Activated CD4-positive, alpha-beta T cell treated with anti-CD3 and anti-CD28 coated beads, Interleukin-2, amount 50 U/mL, for 16 hours (primary cell): ENCODE data around the gene PCBP4.
"Not testable (repeated sequence)": the region's sequence is repeated elsewhere in the genome, so short reads cannot be mapped to it uniquely, and the experiment has no call there.

Source experiments
- DNase-seq: peaks from one replicate; pipeline ENCODE4 v3.0.0-alpha.2; 2020

The PCBP4 gene

GRCh38 chr3:51993657-51994056 is 26.4 kb upstream of the PCBP4 start:
- DNase-seq: not testable (repeated sequence)

- DNase-seq: no peak
These were observed 24.9 kb upstream of the PCBP4 start for GRCh38 chr3:51992017-51992682.

DNA sequence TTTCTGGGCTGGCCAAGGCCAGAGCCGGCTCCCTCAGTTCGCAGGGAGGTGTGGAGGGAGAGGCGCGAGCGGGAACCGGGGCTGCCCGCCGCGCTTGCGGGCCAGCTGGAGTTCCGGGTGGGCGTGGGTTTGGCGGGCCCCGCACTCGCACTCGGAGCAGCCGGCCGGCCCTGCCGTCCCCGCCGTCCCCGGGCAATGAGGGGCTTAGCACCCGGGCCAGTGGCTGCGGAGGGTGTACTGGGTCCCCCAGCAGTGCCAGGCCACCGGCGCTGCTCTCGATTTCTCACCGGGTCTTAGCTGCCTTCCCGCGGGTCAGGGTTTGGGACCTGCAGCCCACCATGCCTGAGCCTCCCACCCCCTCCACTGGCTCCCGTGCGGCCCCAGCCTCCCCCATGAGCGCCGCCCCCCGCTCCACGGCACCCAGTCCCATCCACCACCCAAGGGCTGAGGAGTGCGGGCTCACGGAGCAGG is 23.3 kb upstream of the PCBP4 start:
- not testable (repeated sequence) for DNase-seq

DNA sequence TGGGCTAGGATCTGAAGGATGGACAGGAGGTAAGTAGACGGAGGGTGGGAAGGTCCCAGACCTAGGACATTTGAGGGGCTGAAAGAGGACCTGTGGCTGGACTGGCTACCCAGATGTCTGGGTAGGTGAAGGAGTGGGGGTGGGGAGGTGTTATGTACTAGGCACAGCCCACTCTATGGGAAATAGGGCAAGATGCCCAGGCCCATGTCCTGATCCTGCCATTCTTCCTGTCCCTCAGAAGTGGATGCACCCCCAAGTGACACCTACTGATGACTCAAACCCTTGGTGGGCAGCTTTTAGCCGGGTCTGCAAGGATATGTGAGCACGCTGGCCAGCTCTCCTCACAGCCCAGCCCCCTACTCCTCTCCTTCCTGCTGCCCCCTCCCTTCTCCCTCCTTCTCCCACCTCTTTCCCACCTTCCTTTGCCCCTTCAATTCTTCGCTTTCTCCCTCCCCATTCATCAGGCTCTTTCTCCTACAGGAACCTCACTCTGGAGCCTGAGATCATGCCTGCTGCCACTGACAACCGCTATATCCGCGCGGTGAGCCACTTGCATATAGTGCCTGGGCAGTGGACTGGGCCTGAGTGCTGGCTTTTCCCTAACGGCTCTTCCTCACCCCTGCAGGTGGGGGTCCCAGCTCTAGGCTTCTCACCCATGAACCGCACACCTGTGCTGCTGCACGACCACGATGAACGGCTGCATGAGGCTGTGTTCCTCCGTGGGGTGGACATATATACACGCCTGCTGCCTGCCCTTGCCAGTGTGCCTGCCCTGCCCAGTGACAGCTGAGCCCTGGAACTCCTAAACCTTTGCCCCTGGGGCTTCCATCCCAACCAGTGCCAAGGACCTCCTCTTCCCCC is 21.3 kb upstream of the PCBP4 start:
- DNase-seq: no peak

GRCh38 chr3:51987568-51987967 is 20.3 kb upstream of the PCBP4 start:
- DNase-seq: no peak

DNA sequence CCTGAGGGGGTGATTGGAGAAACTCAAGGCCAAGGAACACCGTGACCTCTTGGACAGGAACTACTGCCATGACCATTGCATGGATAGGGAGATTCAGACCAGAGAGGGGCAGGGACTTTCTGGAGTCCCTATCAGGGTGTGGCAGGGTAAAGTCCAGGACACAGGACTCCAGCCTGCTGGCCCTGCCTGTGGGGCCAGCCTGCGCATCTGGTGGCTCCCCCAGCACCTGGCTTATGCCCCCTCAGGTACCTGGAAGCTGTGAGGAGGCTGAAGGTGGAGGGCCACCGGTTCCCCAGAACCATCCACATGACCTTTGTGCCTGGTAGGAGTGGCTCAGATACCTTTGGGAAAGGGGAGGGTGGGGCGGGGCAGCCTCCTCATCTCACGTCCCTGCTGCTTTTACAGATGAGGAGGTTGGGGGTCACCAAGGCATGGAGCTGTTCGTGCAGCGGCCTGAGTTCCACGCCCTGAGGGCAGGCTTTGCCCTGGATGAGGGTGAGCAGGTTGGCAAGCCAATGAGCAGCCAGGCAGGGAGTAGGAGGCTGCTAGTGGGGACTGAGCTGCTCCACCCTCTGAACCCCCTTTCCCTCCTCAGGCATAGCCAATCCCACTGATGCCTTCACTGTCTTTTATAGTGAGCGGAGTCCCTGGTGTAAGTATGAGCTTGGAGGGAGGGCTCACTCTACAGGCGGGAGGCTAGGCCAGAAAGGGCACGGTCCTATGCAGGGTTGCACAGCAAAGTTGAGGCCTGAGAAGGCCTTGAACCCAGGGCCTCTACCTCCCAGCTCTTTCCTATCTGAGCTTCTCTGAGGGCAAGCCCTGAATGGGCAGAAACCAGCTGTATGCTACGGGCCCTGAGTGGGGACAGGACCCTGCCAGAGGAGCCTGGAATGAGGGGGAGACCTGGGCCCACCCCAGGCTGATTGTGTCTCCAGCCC is 19.0 kb upstream of the PCBP4 start:
- no peak for DNase-seq

DNA sequence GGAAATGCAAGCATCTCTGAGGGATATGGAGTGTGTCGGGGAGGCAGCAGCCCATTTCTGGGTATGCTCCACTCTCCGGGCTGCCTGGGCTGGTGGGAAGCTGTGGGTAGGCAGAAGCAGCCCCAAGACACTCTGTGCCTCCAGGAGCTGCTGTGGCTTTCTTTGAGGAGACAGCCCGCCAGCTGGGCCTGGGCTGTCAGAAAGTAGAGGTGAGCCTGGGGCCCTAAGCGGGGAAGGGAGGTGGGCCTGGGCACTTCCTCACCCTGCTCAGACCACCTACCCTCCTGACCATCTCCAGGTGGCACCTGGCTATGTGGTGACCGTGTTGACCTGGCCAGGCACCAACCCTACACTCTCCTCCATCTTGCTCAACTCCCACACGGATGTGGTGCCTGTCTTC is 17.8 kb upstream of the PCBP4 start:
- no peak for DNase-seq

DNA sequence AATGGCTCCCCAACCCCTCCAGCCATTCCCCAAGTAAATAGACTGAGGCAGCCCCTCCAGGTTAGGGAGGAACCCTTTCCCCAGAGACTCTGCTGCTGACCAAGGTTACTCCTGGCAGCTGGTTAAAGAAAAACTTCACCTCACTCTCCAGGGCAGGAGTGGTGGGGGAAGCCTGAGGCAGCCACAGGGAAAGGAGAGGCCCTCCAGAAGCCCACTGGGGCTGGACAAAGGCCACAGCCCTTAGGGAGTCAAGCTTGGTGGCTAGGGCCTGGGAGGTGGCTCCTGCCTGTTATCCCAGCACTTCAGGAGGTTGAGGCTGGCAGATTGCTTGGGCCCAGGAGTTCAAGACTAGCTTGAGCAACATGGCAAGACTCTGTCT is 17.0 kb upstream of the PCBP4 start:
- no peak for DNase-seq

GRCh38 chr3:51983578-51984268 is 16.5 kb upstream of the PCBP4 start:
- no peak for DNase-seq

- peak; percentile 82 for DNase-seq
These were observed 15.8 kb upstream of the PCBP4 start, which contains the start of gene ACY1 for GRCh38 chr3:51982838-51983577. ACY1 (plus strand) TSS chr3:51983535; CDS start chr3:51984065, 530 bp downstream.

DNA sequence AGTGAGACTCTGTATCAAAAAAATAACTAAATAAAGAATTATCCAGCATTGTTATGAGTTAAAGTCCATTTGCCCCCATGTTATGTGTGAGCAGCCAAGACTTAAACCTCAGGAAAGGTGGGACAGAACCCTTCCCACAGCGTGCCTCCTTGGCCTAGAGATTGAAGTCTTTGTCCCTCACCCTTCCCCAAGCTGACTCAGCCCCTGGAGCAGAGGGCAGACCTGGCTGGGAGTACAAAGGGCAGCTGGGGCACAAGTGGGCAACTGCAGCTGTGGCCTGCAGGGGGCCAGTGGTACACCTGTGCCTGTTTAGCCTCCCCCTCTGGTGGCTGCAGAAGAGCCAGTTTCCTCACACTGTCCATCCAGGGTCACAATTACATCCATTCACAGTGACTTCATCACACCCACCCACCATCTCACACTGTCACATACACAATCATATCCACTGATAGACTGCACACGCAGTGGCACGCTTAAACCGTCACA is 15.1 kb upstream of the PCBP4 start:
- peak; percentile 56 for DNase-seq

DNA sequence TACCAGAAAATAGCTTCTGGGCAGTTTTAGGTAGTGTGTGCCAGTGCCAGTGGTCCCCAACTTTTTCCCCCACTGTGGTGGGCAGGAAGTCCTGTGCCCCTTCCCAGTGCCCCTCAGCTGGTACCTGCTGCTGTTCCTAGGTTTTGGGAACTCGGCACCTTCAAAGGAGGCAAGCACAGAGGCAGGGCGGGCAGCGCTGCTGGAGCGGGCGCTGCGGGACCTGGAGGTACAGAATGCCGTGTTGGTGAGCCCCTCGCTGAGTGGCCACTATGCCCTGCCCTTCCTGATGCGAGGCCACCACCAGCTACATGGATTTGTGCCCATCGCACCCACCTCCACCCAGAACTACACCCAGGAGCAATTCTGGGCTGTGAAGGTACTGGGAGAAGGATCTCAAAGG is 13.0 kb upstream of the PCBP4 start:
- no peak for DNase-seq

DNA sequence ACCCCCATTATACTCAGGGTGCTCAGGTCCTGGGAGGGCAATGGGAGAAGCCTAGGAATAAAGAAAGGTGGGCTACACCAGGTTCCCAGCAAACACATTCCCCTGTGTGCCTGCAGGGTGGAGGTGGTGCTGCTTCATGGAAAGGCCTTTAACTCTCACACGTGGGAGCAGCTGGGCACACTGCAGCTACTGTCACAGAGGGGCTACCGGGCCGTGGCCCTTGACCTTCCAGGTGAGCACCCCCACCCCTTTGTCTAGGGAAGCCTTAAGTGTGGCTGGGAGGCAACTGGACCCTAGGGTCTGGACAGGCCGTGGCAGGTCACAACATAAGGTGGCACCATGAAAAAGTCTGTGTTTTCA is 10.9 kb upstream of the PCBP4 start:
- DNase-seq: no peak

GRCh38 chr3:51977446-51978142 is 10.3 kb upstream of the PCBP4 start:
- no peak for DNase-seq

DNA sequence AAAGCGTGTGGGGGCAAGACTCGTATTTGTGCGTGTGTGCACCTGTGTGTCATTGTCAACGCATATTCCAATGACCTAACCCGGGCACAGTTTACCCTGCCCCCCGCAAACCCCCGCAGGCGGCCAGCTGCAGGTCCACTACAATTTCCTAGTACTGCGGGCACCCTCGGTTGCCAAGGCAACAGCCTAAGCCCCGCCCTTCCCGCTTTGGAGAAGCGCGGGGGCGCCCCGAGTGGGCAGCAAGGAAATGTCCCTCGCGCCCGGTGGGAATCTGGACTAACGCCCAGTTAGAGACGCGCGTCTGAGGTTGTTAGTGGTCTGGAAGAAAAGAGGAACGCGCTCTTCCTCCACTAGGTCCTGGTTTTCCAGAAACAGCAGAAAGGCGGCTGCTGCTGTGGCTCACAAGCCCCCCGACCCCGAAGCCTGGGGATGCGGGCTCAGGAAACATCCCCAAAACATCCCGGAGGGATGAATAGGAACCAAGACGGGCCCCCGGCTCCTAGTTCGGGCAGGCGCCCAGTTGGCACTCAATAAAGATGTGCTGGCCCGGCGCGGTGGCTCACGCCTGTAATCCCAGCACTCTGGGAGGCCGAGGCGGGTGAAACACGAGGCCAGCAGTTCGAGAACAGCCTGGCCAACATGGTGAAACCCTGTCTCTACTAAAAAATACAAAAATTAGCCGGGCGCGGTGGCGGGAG is 8.7 kb upstream of the PCBP4 start:
- DNase-seq: no peak

DNA sequence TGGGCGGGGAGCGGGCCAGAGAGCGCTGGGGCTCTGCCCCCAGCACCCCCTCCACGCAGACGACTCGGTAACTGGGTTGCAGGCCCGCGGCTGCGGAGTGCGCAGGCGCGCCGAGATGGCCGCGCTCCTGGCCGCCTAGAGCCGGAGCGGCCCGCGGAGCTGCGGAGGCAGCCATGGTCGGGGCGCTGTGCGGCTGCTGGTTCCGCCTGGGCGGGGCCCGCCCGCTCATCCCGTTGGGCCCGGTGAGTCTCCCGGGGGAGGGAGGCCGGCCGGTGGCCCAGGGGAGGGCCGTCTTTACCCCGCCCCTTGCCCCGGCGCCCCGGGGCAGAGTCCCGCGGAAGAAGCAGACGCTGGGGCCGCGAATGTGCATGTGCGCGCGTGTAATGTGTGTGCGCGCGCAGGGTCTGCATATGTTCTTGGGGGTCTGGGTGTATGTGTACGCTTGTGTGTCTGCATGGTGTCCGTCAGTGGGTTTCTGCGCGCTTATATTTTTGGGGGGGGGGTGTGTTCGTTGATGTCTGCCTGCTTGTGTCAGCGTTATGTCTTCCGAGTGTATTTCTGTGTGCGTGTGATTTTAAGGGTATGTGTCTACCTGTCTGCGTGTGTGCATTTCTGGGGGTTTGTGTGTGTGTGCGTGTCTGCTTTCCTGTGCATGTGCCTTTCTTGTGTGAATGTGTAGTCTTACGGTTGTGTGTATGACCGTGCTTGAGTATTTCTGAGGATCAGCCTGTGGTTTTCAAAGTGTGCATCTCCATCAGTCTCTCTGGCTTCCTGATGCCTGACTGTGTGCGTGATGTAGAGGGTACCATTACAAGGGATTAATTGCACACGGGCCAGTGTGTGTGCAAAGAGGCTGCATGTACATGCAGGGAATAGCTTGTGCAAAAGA is 8.0 kb upstream of the PCBP4 start, which contains the start of gene ABHD14A:
Gene ABHD14A (plus strand): TSS at position 102 of the 889 bp plus-strand sequence. CDS start 72 bp downstream, at position 174.
- DNase-seq: peak; percentile 74

DNA sequence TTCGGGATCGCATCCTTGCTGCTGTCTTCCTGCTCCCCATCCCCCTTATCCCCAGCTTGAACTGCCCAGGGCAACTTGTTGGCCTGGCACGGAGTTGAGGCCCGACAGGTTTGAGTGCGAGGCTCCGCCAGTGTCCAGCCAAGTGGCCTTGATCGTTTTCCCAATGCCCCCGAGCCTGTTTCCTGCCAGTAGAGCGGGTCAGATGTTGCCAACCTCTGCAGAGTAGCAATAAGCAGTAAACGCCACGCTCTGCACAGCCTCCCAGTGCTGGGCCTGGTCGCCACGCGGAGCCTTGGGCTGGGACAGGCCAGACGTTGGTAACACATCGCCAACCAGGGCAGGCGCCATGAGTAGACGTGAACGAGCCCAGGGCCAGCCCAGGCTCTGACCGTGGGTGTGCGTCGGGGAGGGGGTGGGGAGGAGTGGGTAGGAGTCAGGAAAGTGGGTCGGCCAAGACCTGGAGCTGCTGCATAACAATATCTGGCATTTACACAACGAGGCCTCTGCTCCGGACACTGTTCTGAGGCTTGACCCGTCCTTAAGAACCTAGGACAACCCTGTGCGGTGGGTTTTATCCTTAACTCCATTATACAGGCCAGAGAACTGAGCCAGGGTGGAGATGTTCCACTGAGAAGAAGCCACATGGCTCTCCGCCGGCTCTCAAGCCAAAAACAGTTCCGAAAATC is 7.2 kb upstream of the PCBP4 start:
- no peak for DNase-seq

GRCh38 chr3:51971350-51971749 is 4.1 kb upstream of the PCBP4 start:
- DNase-seq: no peak
